B cell (primary cell): ENCODE results near the gene NETO2. TPM values are rescaled to one million over a fixed set of nuclear protein-coding genes. Genes with fewer than 3 reads are reported as not detected.

Experiments
- ATAC-seq: fragments of 200-7000 bp; cut with Tn5 transposase; one replicate; pipeline ENCODE4 v1.10.0; 2021; ENCODE audit warnings: low read depth, mild to moderate bottlenecking, moderate number of reproducible peaks, moderate library complexity
- CTCF ChIA-PET: fragments of 350-600 bp; sonication (Branson Sonifier 250); formaldehyde crosslinking; loops from one replicate; lab custom pipeline; 2021; ENCODE audit warnings: antibody characterized with exemption, inconsistent platforms; lab: Charles Lee
- POLR2A ChIA-PET: fragments of 350-600 bp; sonication (Branson Sonifier 250); formaldehyde crosslinking; loops from one replicate; lab custom pipeline; 2021; ENCODE audit warnings: antibody characterized with exemption; lab: Charles Lee
- DNase-seq: peaks from one replicate; pipeline ENCODE4 v3.0.0; 2013
- H2AFZ ChIP-seq: 2 replicates; pipeline ENCODE4 v1.6.1; 2012; ENCODE audit warnings: mild to moderate bottlenecking, low read depth, low read length; ENCODE audit not compliant: insufficient read depth, poor library complexity, severe bottlenecking
- H3K27ac ChIP-seq, 2 donors: 1 replicate in 1 of 2; 2 replicates in 1 of 2; pipeline ENCODE4 v1.5.1; 2012 to 2013; ENCODE audit warnings: low read length in 2 of 2, mild to moderate bottlenecking in 2 of 2, moderate library complexity in 1 of 2
- H3K27me3 ChIP-seq, 4 experiments: fragments of 200-600 bp in 1 of 4; sonication (generic) in 1 of 4; replicated peaks in 1 of 4; 1 replicate in 2 of 4; 2 replicates in 2 of 4; pipeline versions ENCODE4 v1.6.1 to v1.7.0; 2013 to 2016; ENCODE audit warnings: low read length in 3 of 4, mild to moderate bottlenecking in 2 of 4, mixed read lengths in 1 of 4, moderate library complexity in 1 of 4; ENCODE audit not compliant: insufficient read depth in 4 of 4, control insufficient read depth in 3 of 4; ENCODE audit errors: control extremely low read depth in 1 of 4
- H3K36me3 ChIP-seq, 2 experiments: replicated peaks in 1 of 2; 1 replicate in 1 of 2; 2 replicates in 1 of 2; pipeline versions ENCODE4 v1.6.1 to v1.7.1; 2013; ENCODE audit warnings: low read length in 1 of 2; ENCODE audit not compliant: insufficient read depth in 2 of 2, control insufficient read depth in 1 of 2; ENCODE audit errors: control extremely low read depth in 1 of 2, extremely low read depth in 1 of 2
- H3K4me1 ChIP-seq, 2 donors: fragments of 200-600 bp in 1 of 2; sonication (generic) in 1 of 2; 1 replicate in 1 of 2; 2 replicates in 1 of 2; pipeline versions ENCODE4 v1.5.1 to v1.6.1; 2013 to 2017; ENCODE audit warnings: low read length in 2 of 2; ENCODE audit not compliant: control insufficient read depth in 2 of 2, insufficient read depth in 2 of 2
- H3K4me2 ChIP-seq: replicated peaks from 2 replicates; pipeline ENCODE3; 2012; ENCODE audit warnings: mild to moderate bottlenecking, low read depth, low read length; ENCODE audit not compliant: poor library complexity, severe bottlenecking
- H3K4me3 ChIP-seq, 5 experiments: fragments of 200-600 bp in 1 of 5; sonication (generic) in 1 of 5; 1 replicate in 3 of 5; 2 replicates in 2 of 5; pipeline versions ENCODE4 v1.5.1 to v1.7.0; 2011 to 2016; ENCODE audit warnings: low read length in 4 of 5, mild to moderate bottlenecking in 4 of 5, low read depth in 2 of 5, control low read depth in 1 of 5, moderate library complexity in 1 of 5; ENCODE audit not compliant: insufficient read depth in 1 of 5; ENCODE audit errors: control extremely low read depth in 1 of 5, extremely low read depth in 1 of 5
- H3K79me2 ChIP-seq: fragments of 200-600 bp; sonication (generic); one replicate; pipeline ENCODE4 v1.6.0; 2016; ENCODE audit warnings: low read length; ENCODE audit not compliant: control insufficient read depth, insufficient read depth
- H3K9ac ChIP-seq: fragments of 200-600 bp; sonication (generic); 2 replicates; pipeline ENCODE4 v1.6.1; 2017; ENCODE audit warnings: mild to moderate bottlenecking, low read length, moderate library complexity
- H3K9me3 ChIP-seq, 3 donors: one replicate each; pipeline versions ENCODE4 v1.6.1 to v1.7.1; 2013; ENCODE audit warnings: low read length in 2 of 3; ENCODE audit not compliant: control insufficient read depth in 2 of 3, insufficient read depth in 1 of 3; ENCODE audit errors: control extremely low read depth in 1 of 3
- H4K20me1 ChIP-seq: 2 replicates; pipeline ENCODE4 v1.6.0; 2012; ENCODE audit warnings: mild to moderate bottlenecking, low read length; ENCODE audit not compliant: insufficient read depth, control insufficient read depth, poor library complexity, severe bottlenecking
- H3K27ac Mint-ChIP-seq: one replicate; pipeline ENCODE4 v1.8.0; 2021; ENCODE audit warnings: mixed read lengths
- H3K27me3 Mint-ChIP-seq: one replicate; pipeline ENCODE4 v1.8.0; 2021; ENCODE audit warnings: mixed read lengths
- H3K4me1 Mint-ChIP-seq: one replicate; pipeline ENCODE4 v1.8.0; 2021; ENCODE audit warnings: mixed read lengths
- H3K4me3 Mint-ChIP-seq: one replicate; pipeline ENCODE4 v1.8.0; 2021; ENCODE audit warnings: mixed read lengths
- H3K9me3 Mint-ChIP-seq: one replicate; pipeline ENCODE4 v1.8.0; 2022; ENCODE audit warnings: mixed read lengths; ENCODE audit not compliant: insufficient read depth
- CTCF ChIP-seq: fragments of 200-600 bp; IDR thresholded peaks from one replicate; pipeline ENCODE4 v1.8.0; 2022; ENCODE audit warnings: antibody characterized with exemption, mild to moderate bottlenecking
- EZH2 ChIP-seq: IDR thresholded peaks from 2 replicates; pipeline ENCODE4 v1.6.1; 2012; ENCODE audit warnings: borderline replicate concordance, low read depth, mild to moderate bottlenecking, moderate library complexity, low read length; ENCODE audit not compliant: insufficient read depth, poor library complexity, severe bottlenecking
- WGBS: methylation state at CpG from one replicate; pipeline ENCODE4 v1.1.5; 2013; ENCODE audit warnings: missing lambda C conversion rate; ENCODE audit not compliant: insufficient coverage; 5-methylcytosine and 5-hydroxymethylcytosine counted together
- intact Hi-C: fragments of 100-400 bp; cut with micrococcal nuclease; formaldehyde crosslinking; loops from one replicate; pipeline ENCODE4 v1.10.0; 2022
- polyA plus RNA-seq: library from polyadenylated mRNA; depleted of rRNA; stranded (reverse); fragments of >200 nt; gene quantifications from 2 replicates; pipeline ENCODE4 v1.2.3, GENCODE V29; 2012
- total RNA-seq, 2 donors: library from RNA; stranded (reverse); fragments of 120-200 nt in 1 of 2; gene quantifications; 1 replicate in 1 of 2; 2 replicates in 1 of 2; pipeline versions ENCODE4 v1.2.3 to v1.2.4, GENCODE V29; 2013 to 2022

NETO2 gene
- total and polyA plus RNA-seq, 2 donors (not counting 1 experiment from before 2014, with no cell fraction given): 1.9 to 4.2 TPM

GRCh38 chr16:47081115-47081514, 62.6 kb downstream of the NETO2 start:
- Histone ChIP-seq H3K27me3 (no peaks in the 10 kb centered on the region), H2AFZ (no peak overlapping the region), H3K9me3 (no peaks in the 10 kb centered on the region), H3K36me3 (no peaks in the 10 kb centered on the region), H3K9ac (no peak overlapping the region), H3K4me1 (no peaks in the 10 kb centered on the region), H4K20me1 (no peaks in the 10 kb centered on the region), H3K4me3 (no peak overlapping the region), H3K79me2 (no peaks in the 10 kb centered on the region), H3K4me2 (no peak overlapping the region), H3K27ac (no peak overlapping the region)
- no peak overlapping the region for H3K27ac Mint-ChIP-seq
- no peak for TF ChIP-seq EZH2
- TF ChIP-seq CTCF: no peak
- ChIA-PET CTCF (no interaction called here), POLR2A (no interaction called here)
- no CpG with 5 or more reads among the region's 1 CpG for WGBS
- intact Hi-C loops: no loop called here
- no peak overlapping the region for H3K4me3 Mint-ChIP-seq
- ATAC-seq: no peak
- H3K4me1 Mint-ChIP-seq: no peaks in the 10 kb centered on the region
- no peak for DNase-seq
- no peaks in the 10 kb centered on the region for H3K27me3 Mint-ChIP-seq
- no peaks in the 10 kb centered on the region for H3K9me3 Mint-ChIP-seq

GRCh38 chr16:47079860-47080259, 63.9 kb downstream of the NETO2 start:
- DNase-seq: no peak
- intact Hi-C loops: no loop called here
- Histone ChIP-seq H3K9ac (no peak overlapping the region), H4K20me1 (no peaks in the 10 kb centered on the region), H3K27ac (no peak overlapping the region), H3K79me2 (no peaks in the 10 kb centered on the region), H3K36me3 (no peaks in the 10 kb centered on the region), H3K4me3 (no peak overlapping the region), H3K27me3 (no peaks in the 10 kb centered on the region), H3K9me3 (no peaks in the 10 kb centered on the region), H3K4me2 (no peak overlapping the region), H2AFZ (no peak overlapping the region), H3K4me1 (no peaks in the 10 kb centered on the region)
- CTCF ChIA-PET: no interaction called here
- ATAC-seq: no peak
- H3K9me3 Mint-ChIP-seq: no peaks in the 10 kb centered on the region
- H3K27ac Mint-ChIP-seq: no peak overlapping the region
- H3K4me3 Mint-ChIP-seq: no peak overlapping the region
- no peak for TF ChIP-seq EZH2
- no peak for TF ChIP-seq CTCF
- H3K4me1 Mint-ChIP-seq: no peaks in the 10 kb centered on the region
- POLR2A ChIA-PET: no interaction called here
- H3K27me3 Mint-ChIP-seq: no peaks in the 10 kb centered on the region
- 83% methylated on average over 1 of the region's 5 CpGs for WGBS
